Astrocyte (in vitro differentiated cells and primary cell): Measurements from ENCODE around the gene DNAJC16.

Experiments used
- EZH2 ChIP-seq: IDR thresholded peaks from 2 replicates; pipeline ENCODE4 v1.6.1; 2012; ENCODE audit warnings: mild to moderate bottlenecking, low read length, inconsistent platforms; ENCODE audit not compliant: insufficient read depth
- TF ChIP-seq, protein P1 (sequence below): IDR thresholded peaks from 2 replicates; pipeline ENCODE4 v1.5.1; 2011; ENCODE audit warnings: low read depth, mild to moderate bottlenecking, inconsistent platforms, low read length, moderate library complexity; ENCODE audit not compliant: insufficient read depth

DNA sequence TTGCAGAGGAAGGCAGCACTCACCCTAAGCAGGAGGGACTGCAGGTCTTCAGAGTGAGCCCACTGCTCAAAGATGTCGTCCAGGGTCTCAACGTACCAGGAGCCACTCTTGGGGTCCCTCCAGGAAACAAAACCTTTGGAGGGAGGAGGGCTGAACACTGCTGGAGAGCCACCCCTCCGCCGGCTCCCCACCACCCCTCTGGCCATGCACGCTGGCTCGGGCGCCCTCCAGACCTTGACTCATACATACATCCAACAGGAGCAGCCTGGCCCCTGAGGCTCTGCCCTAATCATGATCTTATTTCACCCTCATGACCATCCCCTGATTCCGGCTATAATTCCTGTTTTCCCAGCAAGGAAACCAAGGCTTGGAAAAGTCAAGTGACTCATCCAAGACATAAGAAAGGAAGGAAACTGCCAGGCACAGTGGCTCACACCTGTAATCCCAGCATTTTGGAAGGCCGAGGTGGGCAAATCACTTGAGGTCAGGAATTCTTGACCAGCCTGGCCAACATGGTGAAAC, 32.7 kb upstream of the DNAJC16 start:
- TF ChIP-seq, protein P1, sequence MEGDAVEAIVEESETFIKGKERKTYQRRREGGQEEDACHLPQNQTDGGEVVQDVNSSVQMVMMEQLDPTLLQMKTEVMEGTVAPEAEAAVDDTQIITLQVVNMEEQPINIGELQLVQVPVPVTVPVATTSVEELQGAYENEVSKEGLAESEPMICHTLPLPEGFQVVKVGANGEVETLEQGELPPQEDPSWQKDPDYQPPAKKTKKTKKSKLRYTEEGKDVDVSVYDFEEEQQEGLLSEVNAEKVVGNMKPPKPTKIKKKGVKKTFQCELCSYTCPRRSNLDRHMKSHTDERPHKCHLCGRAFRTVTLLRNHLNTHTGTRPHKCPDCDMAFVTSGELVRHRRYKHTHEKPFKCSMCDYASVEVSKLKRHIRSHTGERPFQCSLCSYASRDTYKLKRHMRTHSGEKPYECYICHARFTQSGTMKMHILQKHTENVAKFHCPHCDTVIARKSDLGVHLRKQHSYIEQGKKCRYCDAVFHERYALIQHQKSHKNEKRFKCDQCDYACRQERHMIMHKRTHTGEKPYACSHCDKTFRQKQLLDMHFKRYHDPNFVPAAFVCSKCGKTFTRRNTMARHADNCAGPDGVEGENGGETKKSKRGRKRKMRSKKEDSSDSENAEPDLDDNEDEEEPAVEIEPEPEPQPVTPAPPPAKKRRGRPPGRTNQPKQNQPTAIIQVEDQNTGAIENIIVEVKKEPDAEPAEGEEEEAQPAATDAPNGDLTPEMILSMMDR, result no peak
- no peak for TF ChIP-seq EZH2
